Spleen (tissue), 11 donors: ENCODE measurements around the gene KIF26B. TPM values are rescaled to one million over a fixed set of nuclear protein-coding genes. Genes with fewer than 3 reads are reported as not detected.

Experiments used
- DNase-seq: peaks from one replicate; pipeline ENCODE4 v3.0.0-alpha.2; 2020
- H3K27ac ChIP-seq, 8 donors: fragments of 200-600 bp; sonication (generic) in 7 of 8; 1 replicate in 4 of 8; 2 replicates in 4 of 8; pipeline versions ENCODE4 v1.5.0 to v1.8.0; 2016 to 2021; ENCODE audit warnings: inconsistent platforms in 4 of 8, mild to moderate bottlenecking in 4 of 8, moderate library complexity in 1 of 8
- H3K27me3 ChIP-seq, 7 donors: fragments of 200-600 bp; sonication (generic) in 6 of 7; replicated peaks in 1 of 7; 1 replicate in 4 of 7; 2 replicates in 3 of 7; pipeline versions ENCODE4 v1.5.0 to v1.8.0; 2016 to 2021; ENCODE audit warnings: inconsistent platforms in 3 of 7, mild to moderate bottlenecking in 1 of 7
- H3K36me3 ChIP-seq, 6 donors: fragments of 200-600 bp; sonication (generic) in 5 of 6; 1 replicate in 4 of 6; 2 replicates in 2 of 6; pipeline versions ENCODE4 v1.5.0 to v1.8.0; 2016 to 2021; ENCODE audit warnings: inconsistent platforms in 2 of 6
- H3K4me1 ChIP-seq, 6 donors: fragments of 200-600 bp; sonication (generic) in 5 of 6; 1 replicate in 3 of 6; 2 replicates in 3 of 6; pipeline versions ENCODE4 v1.5.0 to v1.8.0; 2016 to 2021; ENCODE audit warnings: inconsistent platforms in 3 of 6
- H3K4me3 ChIP-seq, 8 donors: fragments of 200-600 bp; sonication (generic) in 7 of 8; 1 replicate in 4 of 8; 2 replicates in 4 of 8; pipeline versions ENCODE4 v1.5.0 to v1.8.0; 2016 to 2021; ENCODE audit warnings: inconsistent platforms in 4 of 8, mild to moderate bottlenecking in 4 of 8, moderate library complexity in 2 of 8
- H3K9me3 ChIP-seq, 8 donors: fragments of 200-600 bp; sonication (generic) in 7 of 8; 1 replicate in 4 of 8; 2 replicates in 4 of 8; pipeline versions ENCODE4 v1.5.0 to v1.8.0; 2016 to 2021; ENCODE audit warnings: inconsistent platforms in 4 of 8
- POLR2A ChIP-seq, 3 donors: fragments of 450-650 bp; IDR thresholded peaks; one replicate each; pipeline ENCODE4 v1.5.1; 2017; ENCODE audit warnings: antibody characterized with exemption in 3 of 3, mild to moderate bottlenecking in 1 of 3
- POLR2AphosphoS5 ChIP-seq, 3 donors: sonication (generic); formaldehyde crosslinking; IDR thresholded peaks; one replicate each; pipeline ENCODE4 v1.5.1; 2017; ENCODE audit warnings: antibody characterized with exemption in 3 of 3
- WGBS, 5 donors: extraction: QIAGEN DNeasy Blood & Tissue Kit in 3 of 5; methylation state at CpG; one replicate each; pipeline versions ENCODE4 v1.1.5 to v1.1.7; 2013 to 2018; 5-methylcytosine and 5-hydroxymethylcytosine counted together
- intact Hi-C: fragments of 100-400 bp; cut with DNase I; formaldehyde crosslinking; loops from one replicate; pipeline ENCODE4 v1.15.0; 2023; ENCODE audit warnings: low total_unique reads
- polyA plus RNA-seq, 3 donors: library from polyadenylated mRNA; stranded (reverse); fragments of 200-250 nt; gene quantifications; one replicate each; pipeline ENCODE4 v1.2.1, GENCODE V29; 2013
- total RNA-seq, 7 donors: library from RNA; depleted of rRNA in 3 of 7; stranded (reverse); fragments of >200 nt in 3 of 7; fragmentation: NEBNext Ultra II Directional in 4 of 7; extraction: Animal tissue kit (Norgen Biotek cat#: 25700) in 4 of 7; gene quantifications; one replicate each; pipeline versions ENCODE4 v1.1.0 to v1.2.1, GENCODE V29; 2016 to 2021
- TF ChIP-seq, protein P1 (sequence below), 11 experiments: fragments of 200-600 bp in 7 of 11; fragments of 450-650 bp in 4 of 11; sonication (generic) in 4 of 11; IDR thresholded peaks in 8 of 11; conservative IDR thresholded peaks in 3 of 11; 1 replicate in 7 of 11; 2 replicates in 4 of 11; pipeline versions ENCODE4 v1.4.0 to v1.8.0; 2016 to 2021; ENCODE audit warnings: antibody characterized with exemption in 11 of 11, inconsistent platforms in 4 of 11, mild to moderate bottlenecking in 1 of 11
- donor health status: healthy with polysubstance abuse.
- donor health status: DM: no; HTN: no; CAD: no; lungs with moderate emphysema.
- donor health status: DM: no; HTN: no; CAD: no.
- donor health status: Bipolar disorder and iron deficiency.
- donor health status: healthy.
- donor health status: DM: no; HTN: no; CAD: no.
- donor health status: DM: yes; HTN: yes; CAD: no.

The KIF26B gene
- total and polyA plus RNA-seq, 10 donors, result 0.07 to 4.5 (median 0.60) TPM; not detected in 1

DNA sequence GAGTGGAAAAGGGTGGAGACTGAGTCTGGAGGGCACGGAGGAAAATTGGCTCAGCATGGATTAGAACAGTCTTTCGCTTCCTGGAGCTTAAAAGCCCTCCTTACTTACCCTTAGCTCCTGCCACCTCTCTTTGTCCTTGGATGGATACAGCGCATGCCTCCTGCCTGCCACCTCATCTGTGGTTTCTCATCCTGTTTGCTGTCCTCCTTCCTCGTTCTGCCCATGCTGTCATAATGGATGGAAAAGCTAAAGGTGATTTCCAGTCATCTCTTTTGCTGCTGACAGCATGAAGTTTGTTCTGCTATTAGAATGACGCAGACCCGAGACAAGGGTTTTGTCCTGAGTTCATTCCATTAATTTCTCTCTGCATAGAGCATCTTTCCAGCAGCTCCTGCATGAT lies 425.9 kb downstream of the KIF26B start:
- H3K27ac ChIP-seq, result no peak overlapping the region
- intact Hi-C loops, result no loop called here
- H3K27me3 ChIP-seq, result peaks cover 0 to 2% (median 0%) of the 10 kb centered on the region in 7 donors
- 82 to 91% (median 85%) methylated on average over 6 of the region's 6 CpGs for WGBS, 5 donors
- no peaks in the 10 kb centered on the region for H3K9me3 ChIP-seq
- H3K4me3 ChIP-seq, result no peak overlapping the region
- H3K4me1 ChIP-seq, result no peaks in the 10 kb centered on the region
- DNase-seq, result no peak
- H3K36me3 ChIP-seq, result no peaks in the 10 kb centered on the region
- TF ChIP-seq, protein P1, sequence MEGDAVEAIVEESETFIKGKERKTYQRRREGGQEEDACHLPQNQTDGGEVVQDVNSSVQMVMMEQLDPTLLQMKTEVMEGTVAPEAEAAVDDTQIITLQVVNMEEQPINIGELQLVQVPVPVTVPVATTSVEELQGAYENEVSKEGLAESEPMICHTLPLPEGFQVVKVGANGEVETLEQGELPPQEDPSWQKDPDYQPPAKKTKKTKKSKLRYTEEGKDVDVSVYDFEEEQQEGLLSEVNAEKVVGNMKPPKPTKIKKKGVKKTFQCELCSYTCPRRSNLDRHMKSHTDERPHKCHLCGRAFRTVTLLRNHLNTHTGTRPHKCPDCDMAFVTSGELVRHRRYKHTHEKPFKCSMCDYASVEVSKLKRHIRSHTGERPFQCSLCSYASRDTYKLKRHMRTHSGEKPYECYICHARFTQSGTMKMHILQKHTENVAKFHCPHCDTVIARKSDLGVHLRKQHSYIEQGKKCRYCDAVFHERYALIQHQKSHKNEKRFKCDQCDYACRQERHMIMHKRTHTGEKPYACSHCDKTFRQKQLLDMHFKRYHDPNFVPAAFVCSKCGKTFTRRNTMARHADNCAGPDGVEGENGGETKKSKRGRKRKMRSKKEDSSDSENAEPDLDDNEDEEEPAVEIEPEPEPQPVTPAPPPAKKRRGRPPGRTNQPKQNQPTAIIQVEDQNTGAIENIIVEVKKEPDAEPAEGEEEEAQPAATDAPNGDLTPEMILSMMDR (IDR thresholded peaks at IDR 0.05 in 8 of 11, conservative IDR thresholded peaks at IDR 0.05 in 3 of 11), result no peak
- TF ChIP-seq POLR2A (IDR thresholded peaks at IDR 0.05) (no peak), POLR2AphosphoS5 (IDR thresholded peaks at IDR 0.05) (no peak)

DNA sequence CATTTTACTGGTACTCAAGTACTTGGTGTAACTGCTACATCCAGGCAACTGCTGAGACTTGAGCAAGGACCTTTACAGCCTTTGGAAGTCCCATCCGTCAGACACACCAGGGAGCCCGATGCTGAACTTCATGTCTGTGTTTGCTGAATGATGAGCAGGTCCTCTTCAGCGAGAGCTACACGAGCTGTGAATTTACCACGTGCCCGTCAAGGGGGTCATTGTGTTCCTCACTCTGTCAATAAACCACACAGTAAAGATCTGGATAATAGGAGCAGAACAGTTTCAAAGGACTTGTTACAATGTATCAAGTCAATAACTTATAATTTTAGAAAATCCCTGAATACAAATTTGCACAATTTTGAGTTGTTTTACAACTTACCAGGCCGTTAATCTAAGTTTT lies 427.2 kb downstream of the KIF26B start:
- no peak for DNase-seq
- Histone ChIP-seq H3K36me3 (no peaks in the 10 kb centered on the region), H3K4me3 (no peak overlapping the region), H3K9me3 (no peaks in the 10 kb centered on the region), H3K27me3 (no peaks in the 10 kb centered on the region), H3K27ac (no peak overlapping the region), H3K4me1 (no peaks in the 10 kb centered on the region)
- intact Hi-C loops, result no loop called here
- WGBS, 5 donors, result 77 to 89% (median 84%) methylated on average over 7 of the region's 7 CpGs
- TF ChIP-seq POLR2AphosphoS5 (IDR thresholded peaks at IDR 0.05) (no peak), POLR2A (IDR thresholded peaks at IDR 0.05) (no peak)
- TF ChIP-seq, protein P1 (IDR thresholded peaks at IDR 0.05 in 8 of 11, conservative IDR thresholded peaks at IDR 0.05 in 3 of 11), result no peak

DNA sequence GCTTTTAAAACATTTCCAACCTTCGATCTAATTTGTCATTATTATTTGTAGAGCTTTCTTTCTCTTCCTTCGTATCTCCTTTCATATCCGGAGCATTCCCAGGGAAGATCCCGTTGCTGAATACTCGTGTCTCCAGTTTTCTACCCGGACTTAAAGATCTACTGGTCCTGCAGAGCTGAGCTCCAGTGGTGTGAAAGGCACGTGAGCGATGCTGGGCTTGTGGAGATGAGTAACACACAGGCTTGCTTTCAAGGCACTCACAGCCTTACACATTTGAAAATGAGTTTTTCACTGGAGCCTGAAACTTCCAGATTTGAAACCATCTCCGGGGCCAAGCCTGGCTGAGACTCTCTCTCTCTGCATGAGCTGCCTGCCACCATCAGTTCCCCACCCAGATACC lies 428.3 kb downstream of the KIF26B start:
- Histone ChIP-seq H3K4me3 (no peak overlapping the region), H3K27me3 (no peaks in the 10 kb centered on the region), H3K9me3 (no peaks in the 10 kb centered on the region), H3K27ac (no peak overlapping the region), H3K36me3 (no peaks in the 10 kb centered on the region), H3K4me1 (no peaks in the 10 kb centered on the region)
- DNase-seq, result no peak
- TF ChIP-seq POLR2AphosphoS5 (IDR thresholded peaks at IDR 0.05) (no peak), POLR2A (IDR thresholded peaks at IDR 0.05) (no peak)
- TF ChIP-seq, protein P1 (IDR thresholded peaks at IDR 0.05 in 8 of 11, conservative IDR thresholded peaks at IDR 0.05 in 3 of 11), result no peak
- intact Hi-C loops, result no loop called here
- 79 to 91% (median 85%) methylated on average over 9 of the region's 9 CpGs for WGBS, 5 donors

DNA sequence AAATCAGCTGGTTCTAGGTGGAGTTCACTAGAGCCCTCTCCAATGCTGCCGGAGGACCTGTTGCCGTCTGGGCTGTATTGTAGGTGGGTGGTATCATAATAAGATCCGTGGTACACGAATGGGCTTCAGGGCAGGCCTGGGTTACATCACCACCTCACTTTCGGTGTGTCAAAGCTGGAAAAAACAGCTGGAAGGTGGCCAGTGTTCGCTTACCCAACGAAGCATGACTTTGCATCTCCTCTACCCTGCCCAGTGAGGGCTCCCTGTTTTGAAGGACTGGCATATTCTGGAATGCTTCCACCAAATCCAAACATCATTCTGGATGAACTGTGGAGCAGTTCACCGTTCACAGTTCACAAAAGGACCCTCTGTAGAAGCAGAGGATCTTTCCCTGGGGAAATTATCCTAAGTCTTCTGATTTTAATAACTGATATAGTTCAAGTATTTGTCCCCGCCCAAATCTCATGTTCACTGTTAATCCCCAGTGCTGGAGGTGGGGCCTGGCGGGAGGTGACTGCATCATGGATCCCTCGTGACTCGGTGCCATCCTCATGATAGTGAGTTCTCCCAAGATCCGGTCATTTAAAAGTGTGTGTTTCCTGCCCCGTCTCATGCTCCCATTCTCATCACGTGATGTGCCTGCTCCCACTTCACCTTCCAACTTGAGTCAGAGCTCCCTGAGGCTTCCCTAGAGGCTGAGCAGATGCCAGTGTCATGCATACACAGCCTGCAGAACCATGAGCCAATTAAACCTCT lies 429.0 kb downstream of the KIF26B start:
- H3K27me3 ChIP-seq, result no peaks in the 10 kb centered on the region
- H3K4me1 ChIP-seq, result no peaks in the 10 kb centered on the region
- no peaks in the 10 kb centered on the region for H3K36me3 ChIP-seq
- 66 to 77% (median 71%) methylated on average over 15 of the region's 15 CpGs for WGBS, 5 donors
- TF ChIP-seq, protein P1 (IDR thresholded peaks at IDR 0.05 in 8 of 11, conservative IDR thresholded peaks at IDR 0.05 in 3 of 11), result no peak
- TF ChIP-seq POLR2A (IDR thresholded peaks at IDR 0.05) (no peak), POLR2AphosphoS5 (IDR thresholded peaks at IDR 0.05) (no peak)
- DNase-seq, result no peak
- H3K9me3 ChIP-seq, result no peaks in the 10 kb centered on the region
- intact Hi-C loops, result no loop called here
- H3K4me3 ChIP-seq, result no peak overlapping the region
- no peak overlapping the region for H3K27ac ChIP-seq
